K562 (cell line): Measurements from ENCODE around the gene MEF2B. TPM values are rescaled to one million over a fixed set of nuclear protein-coding genes. Genes with fewer than 3 reads are reported as not detected.

Experiments used
- ATAC-seq: fragments of 200-7000 bp; cut with Tn5 transposase; 3 replicates; pipeline ENCODE4 v1.9.1; 2020; ENCODE audit warnings: moderate library complexity
- Bru-seq: library from RNA; stranded (reverse); fragments of 400-500 nt; gene quantifications from one replicate; lab custom pipeline; 2021; lab: Mats Ljungman, UMichigan
- BruChase-seq, 2 experiments: library from RNA; stranded (reverse); fragments of 400-500 nt; gene quantifications; one replicate each; lab custom pipeline; 2021; lab: Mats Ljungman, UMichigan
- BruUV-seq: library from RNA; stranded (reverse); fragments of 400-500 nt; replicated peaks from 2 replicates; lab custom pipeline; 2021; lab: Mats Ljungman, UMichigan
- CTCF ChIA-PET: fragments of 300-600 bp; formaldehyde crosslinking; extraction: SDS; loops from one replicate; lab custom pipeline; 2021; ENCODE audit warnings: low intra/inter-chr PET ratio; lab: Yijun Ruan, JAX
- POLR2A ChIA-PET: fragments of 300-600, 350-650 bp; sonication (Branson Sonifier 250); formaldehyde crosslinking; extraction: SDS; loops from one replicate; lab custom pipeline; 2021; ENCODE audit warnings: antibody characterized with exemption, inconsistent platforms; lab: Yijun Ruan, JAX
- DNase-seq, 4 experiments: peaks; one replicate each; pipeline versions ENCODE4 v3.0.0 to v3.0.0-alpha.2; 2011 to 2018; ENCODE audit warnings: low spot score in 3 of 4, mixed read lengths in 3 of 4; ENCODE audit errors: extremely low read depth in 1 of 4
- FAIRE-seq: peaks from 2 replicates; lab custom pipeline; 2011; peaks lifted over from hg19 to GRCh38; lab: Jason Lieb, UNC
- H2AFZ ChIP-seq: 2 replicates; pipeline ENCODE4 v1.6.0; 2011; ENCODE audit warnings: low read depth, low read length, control low read depth, inconsistent platforms
- H3K27ac ChIP-seq: fragments of 200-600 bp; 3 replicates; pipeline ENCODE4 v1.8.0; 2011; ENCODE audit warnings: low read depth, mild to moderate bottlenecking, control low read depth, inconsistent platforms, low read length, moderate library complexity, mixed read lengths; ENCODE audit errors: extremely low read depth
- H3K27me3 ChIP-seq, 2 experiments: fragments of 300-600 bp in 1 of 2; 2 replicates in 1 of 2; 3 replicates in 1 of 2; pipeline versions ENCODE4 v1.6.0 to v1.8.0; 2011; ENCODE audit warnings: inconsistent platforms in 2 of 2, low read length in 2 of 2, mild to moderate bottlenecking in 1 of 2, mixed read lengths in 1 of 2, moderate library complexity in 1 of 2; ENCODE audit not compliant: control insufficient read depth in 2 of 2, insufficient read depth in 2 of 2
- H3K36me3 ChIP-seq: fragments of 300-600 bp; 3 replicates; pipeline ENCODE4 v1.8.0; 2011; ENCODE audit warnings: mild to moderate bottlenecking, low read length, inconsistent platforms; ENCODE audit not compliant: control insufficient read depth, insufficient read depth
- H3K4me1 ChIP-seq, 2 experiments: fragments of 200-600 bp in 1 of 2; replicated peaks in 1 of 2; 2 replicates in 1 of 2; 3 replicates in 1 of 2; pipeline versions ENCODE4 v1.5.1 to v1.8.0; 2011; ENCODE audit warnings: inconsistent platforms in 2 of 2, low read length in 2 of 2, mild to moderate bottlenecking in 1 of 2, mixed read lengths in 1 of 2, moderate library complexity in 1 of 2; ENCODE audit not compliant: control insufficient read depth in 2 of 2, insufficient read depth in 2 of 2
- H3K4me2 ChIP-seq: 2 replicates; pipeline ENCODE4 v1.6.1; 2011; ENCODE audit warnings: low read length, control low read depth, inconsistent platforms, mixed read lengths; ENCODE audit not compliant: insufficient read depth
- H3K4me3 ChIP-seq: fragments of 200-600 bp; sonication (generic), shearing (Covaris generic); 2 replicates; pipeline ENCODE4 v1.5.1; 2016; ENCODE audit warnings: control low read depth, inconsistent platforms
- H3K79me2 ChIP-seq: fragments of 200-600 bp; 3 replicates; pipeline ENCODE4 v1.8.0; 2011; ENCODE audit warnings: low read length, inconsistent platforms; ENCODE audit not compliant: control insufficient read depth, insufficient read depth
- H3K9ac ChIP-seq, 2 experiments: 2 replicates each; pipeline versions ENCODE4 v1.6.0 to v1.6.1; 2011; ENCODE audit warnings: low read depth in 2 of 2, low read length in 2 of 2, control low read depth in 1 of 2, inconsistent platforms in 1 of 2, mild to moderate bottlenecking in 1 of 2, mixed read lengths in 1 of 2; ENCODE audit not compliant: insufficient read depth in 1 of 2
- H3K9me1 ChIP-seq: one replicate; pipeline ENCODE4 v1.6.0; 2011; ENCODE audit warnings: inconsistent platforms, mild to moderate bottlenecking, low read length, moderate library complexity; ENCODE audit not compliant: control insufficient read depth, insufficient read depth
- H3K9me3 ChIP-seq: replicated peaks from 2 replicates; pipeline ENCODE4 v1.5.1; 2011; ENCODE audit warnings: low read depth, low read length, inconsistent platforms; ENCODE audit not compliant: control insufficient read depth, insufficient read depth
- H4K20me1 ChIP-seq: replicated peaks from 2 replicates; pipeline ENCODE4 v1.6.1; 2011; ENCODE audit warnings: low read length, inconsistent platforms, mixed read lengths; ENCODE audit not compliant: control insufficient read depth, insufficient read depth
- ETV1 ChIP-seq: fragments of 450-650 bp; conservative IDR thresholded peaks from 2 replicates; pipeline ENCODE4 v1.6.1; 2016; ENCODE audit warnings: missing genetic modification characterization, control low read depth, low read depth, missing compliant biosample characterization
- KDM4B ChIP-seq, 2 experiments: fragments of 450-650 bp in 1 of 2; sonication (generic) in 1 of 2; IDR thresholded peaks; 2 replicates each; pipeline ENCODE4 v1.6.1; 2016 to 2017; ENCODE audit warnings: borderline replicate concordance in 2 of 2, antibody characterized with exemption in 1 of 2, low read depth in 1 of 2, mild to moderate bottlenecking in 1 of 2
- L3MBTL2 ChIP-seq: fragments of 450-650 bp; IDR thresholded peaks from 2 replicates; pipeline ENCODE4 v1.6.1; 2016; ENCODE audit warnings: mild to moderate bottlenecking, moderate library complexity
- NCOA4 ChIP-seq: fragments of 450-650 bp; IDR thresholded peaks from 2 replicates; pipeline ENCODE4 v1.6.1; 2018; ENCODE audit warnings: mild to moderate bottlenecking; ENCODE audit not compliant: partially characterized antibody
- NFYB ChIP-seq: IDR thresholded peaks from 2 replicates; pipeline ENCODE4 v1.6.1; 2011; ENCODE audit warnings: mild to moderate bottlenecking, moderate library complexity; ENCODE audit not compliant: insufficient read length; ENCODE audit errors: extremely low read depth
- RBM34 ChIP-seq: fragments of 200-400 bp; formaldehyde crosslinking; IDR thresholded peaks from 2 replicates; pipeline ENCODE4 v1.6.1; 2018; ENCODE audit warnings: low read length, borderline replicate concordance; ENCODE audit not compliant: insufficient read depth
- SP1 ChIP-seq: sonication (generic); formaldehyde crosslinking; IDR thresholded peaks from 2 replicates; pipeline ENCODE4 v1.8.1; 2022; ENCODE audit warnings: mild to moderate bottlenecking, missing genetic modification reagents
- SUPT5H ChIP-seq: fragments of 450-650 bp; IDR thresholded peaks from 2 replicates; pipeline ENCODE4 v1.6.1; 2016
- XRCC5 ChIP-seq: fragments of 200-400 bp; formaldehyde crosslinking; IDR thresholded peaks from 2 replicates; pipeline ENCODE4 v1.6.1; 2017; ENCODE audit warnings: low read depth, mild to moderate bottlenecking, low read length
- ZNF133 ChIP-seq: fragments of 250-450 bp; sonication (Bioruptor Pico); IDR thresholded peaks from 2 replicates; pipeline ENCODE4 v1.4.0; 2020; ENCODE audit warnings: mild to moderate bottlenecking
- ZNF561 ChIP-seq: fragments of 450-650 bp; formaldehyde crosslinking; conservative IDR thresholded peaks from 2 replicates; pipeline ENCODE4 v1.4.0; 2020; ENCODE audit warnings: mild to moderate bottlenecking, moderate library complexity
- WGBS: fragments of 100-300 bp; shearing (Covaris generic); methylation state at CpG from one replicate; pipeline ENCODE4 v1.1.6; 2016; ENCODE audit warnings: low coverage, mixed read lengths; ENCODE audit not compliant: insufficient coverage; ENCODE audit errors: missing lambda C conversion rate; 5-methylcytosine and 5-hydroxymethylcytosine counted together
- in situ Hi-C: fragments of 300-500 bp; cut with MboI; formaldehyde crosslinking; loops from 4 replicates; pipeline ENCODE4 v1.15.0; 2018; ENCODE audit warnings: inconsistent platforms, mixed read lengths
- intact Hi-C: fragments of 100-400 bp; cut with micrococcal nuclease; formaldehyde crosslinking; loops from 2 replicates; pipeline ENCODE4 v1.14.2; 2022
- long read RNA-seq, 3 experiments: library from polyadenylated mRNA in 2 of 3; library from RNA in 1 of 3; unstranded in 2 of 3; stranded (forward) in 1 of 3; transcript quantifications; one replicate each; pipeline ENCODE4 v2.0.0, GENCODE V29; 2019 to 2022
- polyA minus RNA-seq, 3 experiments: library from RNA; depleted of rRNA, polyadenylated mRNA; stranded (reverse); fragments of >200 nt; gene quantifications; 2 replicates each; pipeline ENCODE4 v1.2.3, GENCODE V29; 2011
- polyA plus RNA-seq, 8 experiments: library from polyadenylated mRNA; depleted of rRNA in 4 of 8; stranded (reverse) in 5 of 8; unstranded in 3 of 8; fragments of >200 nt; fragmentation: Nextera tagmentation in 2 of 8; fragmentation: Illumina TruSeq in 1 of 8; extraction: Ambion mirVana in 2 of 8; extraction: Trizol in 1 of 8; gene quantifications; 2 replicates each; pipeline versions ENCODE4 v1.2.1 to v1.2.3, GENCODE V29; 2011 to 2014; ENCODE audit warnings: inconsistent platforms in 1 of 8, missing spikeins in 1 of 8
- total RNA-seq, 7 experiments: library from RNA; depleted of rRNA in 6 of 7; stranded (reverse); fragments of >200 nt in 6 of 7; fragmentation: Illumina TruSeq in 2 of 7; extraction: Trizol in 2 of 7; gene quantifications; 2 replicates each; pipeline versions ENCODE4 v1.2.1 to v1.2.3, GENCODE V29; 2011 to 2021; ENCODE audit warnings: low replicate concordance in 1 of 7
- TF ChIP-seq, protein P1 (sequence below), 2 experiments: IDR thresholded peaks in 1 of 2; conservative IDR thresholded peaks in 1 of 2; 2 replicates each; pipeline ENCODE4 v1.6.1; 2016; ENCODE audit warnings: low read depth in 2 of 2, mild to moderate bottlenecking in 1 of 2, missing compliant biosample characterization in 1 of 2, missing genetic modification characterization in 1 of 2, moderate library complexity in 1 of 2

MEF2B gene
- total RNA-seq (2011; cell fraction: chromatin; rRNA removed; ENCODE audit: low replicate concordance): 1.4 TPM in 1 of 2 replicates, not detected in the other
- 1.2 and 1.7 TPM in 2 replicates for total RNA-seq (2011; cell fraction: nucleolus; rRNA removed)
- 1.4 and 1.8 TPM in 2 replicates for total RNA-seq (2011; cell fraction: nucleoplasm; rRNA removed)
- total RNA-seq (2014; rRNA removed): 0.16 and 0.77 TPM in 2 replicates
- total RNA-seq (2014; rRNA removed; fragmentation: Illumina TruSeq; extraction: Trizol): not detected in 2 replicates
- total RNA-seq (2015; rRNA removed; fragmentation: Illumina TruSeq; extraction: Trizol): 0.14 and 0.23 TPM in 2 replicates
- 0.72 and 1.9 TPM in 2 replicates for total RNA-seq (2021)
- polyA plus RNA-seq (2011; rRNA removed): 0.15 and 0.26 TPM in 2 replicates
- 0.12 and 0.25 TPM in 2 replicates for polyA plus RNA-seq (2011; cell fraction: cytosol; rRNA removed)
- 1.1 and 1.8 TPM in 2 replicates for polyA plus RNA-seq (2011; cell fraction: nucleus; rRNA removed)
- polyA plus RNA-seq (2012): 0.14 and 7.0 TPM in 2 replicates
- 0.65 and 1.0 TPM in 2 replicates for polyA plus RNA-seq (2014; fragmentation: Illumina TruSeq; extraction: Trizol)
- polyA plus RNA-seq (2014; fragmentation: Nextera tagmentation; extraction: Ambion mirVana): not detected
- 0.46 and 1.1 TPM in 2 replicates for polyA plus RNA-seq (2014; rRNA removed)
- not detected in 2 replicates for polyA minus RNA-seq (2011; rRNA and poly(A)+ RNA removed)
- polyA minus RNA-seq (2011; cell fraction: cytosol; rRNA and poly(A)+ RNA removed): not detected in 2 replicates
- polyA minus RNA-seq (2011; cell fraction: nucleus; rRNA and poly(A)+ RNA removed): 0.27 and 0.89 TPM in 2 replicates
- percentile 45 among the genes with signal in this experiment for Bru-seq, nascent RNA
- BruChase-seq, experiment 1, labeled RNA remaining after a 2-hour chase: percentile 51 among the genes with signal in this experiment
- percentile 50 among the genes with signal in this experiment for BruChase-seq, experiment 2, labeled RNA remaining after a 6-hour chase
- long read RNA-seq, experiment 1, partial matches to known transcripts: 0 of 2 reads
- long read RNA-seq, experiment 1, other reads (novel, unspliced or antisense): 2 of 2 reads
- long read RNA-seq, experiment 2: 0 reads
- long read RNA-seq, experiment 3: 0 reads

DNA sequence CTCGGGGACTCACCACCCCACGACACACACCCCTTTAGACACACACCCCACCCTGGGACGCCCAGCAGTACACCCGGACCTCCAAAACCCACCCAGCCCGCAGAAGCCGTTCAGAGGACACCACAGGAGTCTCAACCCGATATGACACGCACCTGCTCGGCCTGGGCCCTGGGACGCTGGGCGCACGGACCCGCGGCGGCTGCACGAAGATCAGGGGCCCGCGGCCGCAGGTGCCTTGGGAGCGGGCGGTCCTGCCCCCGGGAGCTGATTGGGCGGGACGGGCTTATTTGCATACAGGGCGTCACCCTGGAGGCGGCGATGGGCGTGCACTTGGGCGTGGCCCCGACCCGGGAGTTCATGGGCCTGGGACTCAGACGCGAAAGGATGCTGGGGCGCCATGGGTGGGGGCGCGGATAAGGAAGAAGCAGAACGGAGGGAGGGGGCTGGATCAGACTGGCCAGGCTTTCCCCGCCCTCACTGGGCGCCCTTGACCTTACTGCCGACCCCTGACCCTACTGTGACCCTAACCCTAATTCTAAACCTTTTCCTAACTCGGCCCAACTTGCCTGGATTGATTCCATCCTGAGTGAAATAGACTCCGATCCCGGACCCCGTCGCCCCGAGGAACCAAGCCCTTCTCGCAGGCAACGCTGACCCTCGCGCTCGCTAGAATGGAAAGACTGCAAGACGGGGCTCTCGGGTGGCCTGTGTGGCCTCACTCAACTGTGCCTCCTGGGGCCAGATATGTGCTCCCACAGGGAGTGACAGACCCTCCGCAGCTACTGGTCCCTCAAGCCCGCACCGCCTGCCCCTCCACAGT, at the start of gene MEF2B:
Gene MEF2B (minus strand): TSS at position 211 of the 820 bp plus-strand sequence. CDS start 19,528 bp downstream, outside the sequence.
- Histone ChIP-seq H2AFZ (peak within 1 kb of the TSS; percentile 77), H3K9me1 (no peaks in the 10 kb centered on the region), H3K79me2 (no peaks in the 10 kb centered on the region), H3K4me1 (peaks cover 31 to 34% of the 10 kb centered on the region in 2 experiments; a peak in 4 of 5 replicates), H3K9me3 (no peaks in the 10 kb centered on the region), H3K27me3 (no peaks in the 10 kb centered on the region), H4K20me1 (peaks cover 8% of the 10 kb centered on the region), H3K27ac (peak within 1 kb of the TSS; percentile 40; the same call in 1 of the 3 replicates), H3K4me3 (peak within 1 kb of the TSS; percentile 34), H3K4me2 (peak within 1 kb of the TSS; percentile 70), H3K9ac (peak within 1 kb of the TSS in 1 of 2 experiments; percentile 86; a peak in 2 of 4 replicates), H3K36me3 (no peaks in the 10 kb centered on the region)
- POLR2A ChIA-PET: interaction anchor here (0.6 to 1.4 kb wide), 10 partner anchors 9 to 137 kb away, joined by 3 to 5 read pairs (median 3); partner anchors contain the start of gene NR2C2AP
- intact Hi-C loops (loop anchor here (5.0 kb wide), 1 partner anchor 33 kb away; the partner anchor contains the start of gene TMEM161A), in situ Hi-C loops (no loop called here)
- CTCF ChIA-PET: no interaction called here
- DNase-seq (peak; percentile 94 to 98 (median 98)), ATAC-seq (peak; percentile 94), FAIRE-seq (peak; percentile 73)
- no TSS peak for BruUV-seq
- WGBS: 10% methylated on average over 54 of the region's 56 CpGs
- TF ChIP-seq SP1 (CRISPR knock-in tag) (peak; percentile 89), SUPT5H (peak; percentile 27; the same call in 1 of the 2 replicates), ZNF133 (CRISPR knock-in tag) (no peak), XRCC5 (no peak), NCOA4 (no peak), NFYB (peak; percentile 75), KDM4B (IDR thresholded peaks at IDR 0.05; ENCODE audit: borderline replicate concordance in 2 of 2, low read depth in 1 of 2) (no peak), ETV1 (no peak), L3MBTL2 (peak; percentile 58), RBM34 (no peak), ZNF561 (CRISPR knock-in tag) (no peak)
- TF ChIP-seq, protein P1, sequence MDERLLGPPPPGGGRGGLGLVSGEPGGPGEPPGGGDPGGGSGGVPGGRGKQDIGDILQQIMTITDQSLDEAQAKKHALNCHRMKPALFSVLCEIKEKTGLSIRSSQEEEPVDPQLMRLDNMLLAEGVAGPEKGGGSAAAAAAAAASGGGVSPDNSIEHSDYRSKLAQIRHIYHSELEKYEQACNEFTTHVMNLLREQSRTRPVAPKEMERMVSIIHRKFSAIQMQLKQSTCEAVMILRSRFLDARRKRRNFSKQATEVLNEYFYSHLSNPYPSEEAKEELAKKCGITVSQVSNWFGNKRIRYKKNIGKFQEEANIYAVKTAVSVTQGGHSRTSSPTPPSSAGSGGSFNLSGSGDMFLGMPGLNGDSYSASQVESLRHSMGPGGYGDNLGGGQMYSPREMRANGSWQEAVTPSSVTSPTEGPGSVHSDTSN (CRISPR knock-in tag; IDR thresholded peaks at IDR 0.05; ENCODE audit: low read depth): no peak
- TF ChIP-seq, protein P1 (tag; conservative IDR thresholded peaks at IDR 0.05; ENCODE audit: low read depth): no peak
